Stimulated activated CD8-positive, alpha-beta memory T cell treated with anti-CD3 and anti-CD28 coated beads, Interleukin-15, amount 100 ng/mL, for 48 hours (primary cell): ENCODE data around the gene ALOX5AP.

Experiments used
- DNase-seq, 2 donors: peaks; one replicate each; pipeline ENCODE4 v3.0.0-alpha.2; 2020; ENCODE audit warnings: low read depth in 2 of 2

Gene ALOX5AP

GRCh38 chr13:30759748-30760147 lies 24.4 kb downstream of the ALOX5AP start:
- DNase-seq: no peak

GRCh38 chr13:30762643-30763042 lies 27.3 kb downstream of the ALOX5AP start:
- no peak for DNase-seq

GRCh38 chr13:30763786-30764413 lies 28.6 kb downstream of the ALOX5AP start:
- no peak for DNase-seq

GRCh38 chr13:30766231-30766630 lies 30.9 kb downstream of the ALOX5AP start:
- DNase-seq: no peak

GRCh38 chr13:30770929-30771328 lies 35.6 kb downstream of the ALOX5AP start:
- DNase-seq: no peak

- no peak for DNase-seq
Observed at GRCh38 chr13:30773561-30773960, 38.2 kb downstream of the ALOX5AP start.

GRCh38 chr13:30774214-30774730 lies 38.9 kb downstream of the ALOX5AP start:
- DNase-seq: no peak

- no peak for DNase-seq
Observed at GRCh38 chr13:30776661-30777060, 41.3 kb downstream of the ALOX5AP start.

- no peak for DNase-seq
Observed at GRCh38 chr13:30779016-30779415, 43.7 kb downstream of the ALOX5AP start.

GRCh38 chr13:30779608-30780007 lies 44.3 kb downstream of the ALOX5AP start:
- DNase-seq: no peak

- DNase-seq: no peak
Observed at GRCh38 chr13:30780338-30780981, 45.1 kb downstream of the ALOX5AP start.

- DNase-seq: no peak
Observed at GRCh38 chr13:30785191-30785850, 50.0 kb downstream of the ALOX5AP start.

- DNase-seq: no peak
Observed at GRCh38 chr13:30786648-30787047, 51.3 kb downstream of the ALOX5AP start.

GRCh38 chr13:30787738-30788525 lies 52.6 kb downstream of the ALOX5AP start:
- no peak for DNase-seq

GRCh38 chr13:30789166-30789862 lies 54.0 kb downstream of the ALOX5AP start:
- DNase-seq: no peak

GRCh38 chr13:30790592-30790991 lies 55.2 kb downstream of the ALOX5AP start:
- DNase-seq: no peak

GRCh38 chr13:30791354-30792001 lies 56.1 kb downstream of the ALOX5AP start:
- no peak for DNase-seq

GRCh38 chr13:30792285-30793000 lies 57.1 kb downstream of the ALOX5AP start:
- DNase-seq: no peak

- DNase-seq: no peak
Observed at GRCh38 chr13:30796132-30796572, 60.8 kb downstream of the ALOX5AP start.
